ENCODE results near the gene DLG2. TPM values are rescaled to one million over a fixed set of nuclear protein-coding genes. Genes with fewer than 3 reads are reported as not detected.
A peak's percentile ranks its signal among the peaks of the same experiment; 100 is the strongest.

Gene DLG2
- total and polyA plus RNA-seq, 4 experiments from 2014 or later: 0.78 to 2.7 (median 1.9) TPM

GRCh38 chr11:85599083-85599482 is 28.1 kb downstream of the DLG2 start:
- no peak for DNase-seq
- intact Hi-C loops (cut with micrococcal nuclease): loop anchor here (5.0 to 10.0 kb wide), 3 partner anchors 93 to 1693 kb away; no protein-coding TSS in a partner anchor
- POLR2A ChIA-PET (ENCODE audit: partially characterized antibody): no interaction called here
- H3K27ac ChIP-seq (ENCODE audit: low read depth, low read length): no peak overlapping the region
- CTCF ChIA-PET (ENCODE audit: partially characterized antibody): interaction anchor here (1.1 kb wide), 1 partner anchor 595 kb away, joined by 5 read pairs; no protein-coding TSS in a partner anchor
- Mint-ChIP-seq H3K4me3 (no peak overlapping the region), H3K9me3 (no peaks in the 10 kb centered on the region), H3K4me1 (no peaks in the 10 kb centered on the region), H3K27me3 (no peaks in the 10 kb centered on the region), H3K27ac (no peak overlapping the region), H3K36me3 (no peaks in the 10 kb centered on the region)
- H3K27me3 ChIP-seq (ENCODE audit: insufficient read depth, low read length): no peaks in the 10 kb centered on the region
- H3K4me1 ChIP-seq (ENCODE audit: insufficient read depth, low read length): no peaks in the 10 kb centered on the region
- H3K9me3 ChIP-seq (ENCODE audit: control insufficient read depth in 1 of 2, low read length in 2 of 2): no peaks in the 10 kb centered on the region
- H3K4me3 ChIP-seq (ENCODE audit: low read length in 2 of 2): no peak overlapping the region
- no peaks in the 10 kb centered on the region for H3K36me3 ChIP-seq (ENCODE audit: insufficient read depth, low read length)

DNA sequence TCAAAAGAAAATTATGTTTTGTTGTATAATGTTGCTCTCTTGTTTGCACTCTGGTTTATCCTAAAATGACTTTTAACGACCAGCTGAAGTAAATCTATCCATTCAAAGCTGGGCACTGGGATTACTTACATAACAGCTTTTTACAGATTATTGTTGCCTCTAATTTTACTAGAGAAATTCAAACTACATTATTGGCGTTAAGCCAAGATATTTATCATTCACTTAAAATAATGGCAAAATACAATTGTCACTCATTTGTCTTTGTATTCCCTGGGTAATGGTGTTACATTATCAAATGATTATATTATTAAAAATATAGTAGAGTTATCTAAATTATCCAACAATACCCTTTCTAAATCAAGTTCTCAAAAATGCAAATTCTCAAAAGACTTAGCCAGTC is 30.3 kb downstream of the DLG2 start:
- Histone ChIP-seq H3K36me3 (ENCODE audit: insufficient read depth, low read length) (no peaks in the 10 kb centered on the region), H3K4me3 (ENCODE audit: low read length in 2 of 2) (no peak overlapping the region), H3K27ac (ENCODE audit: low read depth, low read length) (no peak overlapping the region), H3K27me3 (ENCODE audit: insufficient read depth, low read length) (no peaks in the 10 kb centered on the region), H3K9me3 (ENCODE audit: control insufficient read depth in 1 of 2, low read length in 2 of 2) (no peaks in the 10 kb centered on the region), H3K4me1 (ENCODE audit: insufficient read depth, low read length) (no peaks in the 10 kb centered on the region)
- H3K36me3 Mint-ChIP-seq: no peaks in the 10 kb centered on the region
- intact Hi-C loops (cut with micrococcal nuclease): loop anchor here (5.0 to 10.0 kb wide), 3 partner anchors 95 to 1695 kb away; no protein-coding TSS in a partner anchor
- ChIA-PET POLR2A (ENCODE audit: partially characterized antibody) (no interaction called here), CTCF (ENCODE audit: partially characterized antibody) (interaction anchor here (0.8 to 1.8 kb wide), 5 partner anchors 51 to 694 kb away, joined by 3 to 8 read pairs (median 3); partner anchors contain the start of genes CCDC83 and TMEM126A)
- H3K27ac Mint-ChIP-seq: no peak overlapping the region
- no peak overlapping the region for H3K4me3 Mint-ChIP-seq
- DNase-seq: no peak
- peaks cover 0 to 1% of the 10 kb centered on the region in 2 donors for H3K27me3 Mint-ChIP-seq
- H3K9me3 Mint-ChIP-seq: no peaks in the 10 kb centered on the region
- H3K4me1 Mint-ChIP-seq: no peaks in the 10 kb centered on the region

DNA sequence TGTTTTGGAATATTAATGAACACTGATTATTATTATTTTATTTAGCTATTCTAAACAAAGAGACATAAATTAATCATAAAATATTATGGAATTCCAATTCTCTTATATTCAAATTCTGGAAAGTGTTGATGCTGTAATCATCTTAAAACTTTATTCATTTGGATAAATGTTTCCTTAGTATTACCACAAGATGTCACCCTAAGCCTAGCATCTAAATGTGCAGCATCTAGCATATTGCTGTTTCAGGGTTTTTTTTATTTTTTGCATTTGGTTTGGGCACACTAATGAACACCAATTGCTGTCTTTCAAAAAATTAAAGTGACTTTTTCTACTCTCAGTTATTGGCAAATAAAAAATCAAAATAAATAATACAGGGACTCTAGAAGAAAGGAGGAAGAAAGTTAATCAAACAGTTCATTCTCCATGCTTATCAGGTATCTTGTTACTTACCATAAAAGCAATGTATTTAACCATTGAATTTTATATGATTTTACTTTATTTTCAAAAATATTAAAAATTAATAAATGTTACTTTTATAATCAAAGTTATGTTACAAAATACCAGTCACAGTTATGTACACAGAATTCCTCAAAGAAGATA is 31.8 kb downstream of the DLG2 start:
- ChIA-PET CTCF (ENCODE audit: partially characterized antibody) (interaction anchor here (0.7 to 1.6 kb wide), 10 partner anchors 18 to 1209 kb away, joined by 3 to 7 read pairs (median 3); no protein-coding TSS in a partner anchor), POLR2A (ENCODE audit: partially characterized antibody) (no interaction called here)

DNA sequence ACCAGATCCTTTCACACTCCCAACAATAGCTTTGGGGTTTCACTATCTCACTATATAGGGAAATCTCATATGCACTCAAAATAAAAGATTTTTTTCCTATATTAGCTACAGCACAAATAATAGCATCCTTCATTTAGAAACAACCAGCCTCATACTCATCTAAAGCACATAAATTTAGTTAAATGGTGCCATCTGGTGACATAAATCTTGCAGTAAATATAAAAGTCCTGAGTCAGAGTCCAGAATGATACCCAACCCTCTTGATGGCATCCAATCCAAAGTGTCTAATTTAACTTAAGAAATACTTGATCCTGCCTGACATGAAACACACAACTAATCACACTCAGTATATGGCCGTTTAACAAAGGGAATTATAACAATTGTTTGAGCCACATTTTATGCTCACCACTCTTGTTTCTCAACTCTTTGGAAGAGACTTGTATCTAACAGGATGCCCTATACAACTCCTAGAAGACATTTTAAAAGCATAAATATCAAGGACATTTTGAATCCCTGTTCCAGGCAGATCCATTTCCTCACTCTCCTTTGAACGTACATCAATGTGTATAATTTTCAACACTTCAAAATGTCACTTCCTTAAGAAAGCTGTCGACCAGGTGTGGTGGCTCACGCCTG is 36.2 kb downstream of the DLG2 start:
- intact Hi-C loops (cut with micrococcal nuclease): loop anchor here (10.0 kb wide), 1 partner anchor 394 kb away; no protein-coding TSS in a partner anchor
- Histone ChIP-seq H3K9me3 (ENCODE audit: control insufficient read depth in 1 of 2, low read length in 2 of 2) (no peaks in the 10 kb centered on the region), H3K4me1 (ENCODE audit: insufficient read depth, low read length) (no peaks in the 10 kb centered on the region), H3K36me3 (ENCODE audit: insufficient read depth, low read length) (no peaks in the 10 kb centered on the region), H3K4me3 (ENCODE audit: low read length in 2 of 2) (no peak overlapping the region), H3K27ac (ENCODE audit: low read depth, low read length) (no peak overlapping the region), H3K27me3 (ENCODE audit: insufficient read depth, low read length) (no peaks in the 10 kb centered on the region)
- no peak for DNase-seq
- Mint-ChIP-seq H3K27me3 (peaks cover 5 to 12% of the 10 kb centered on the region in 2 donors), H3K4me3 (no peak overlapping the region), H3K4me1 (no peaks in the 10 kb centered on the region), H3K9me3 (peaks cover 0 to 15% (median 8%) of the 10 kb centered on the region in 8 donors), H3K36me3 (no peaks in the 10 kb centered on the region), H3K27ac (no peak overlapping the region)
- ChIA-PET POLR2A (ENCODE audit: partially characterized antibody) (no interaction called here), CTCF (ENCODE audit: partially characterized antibody) (no interaction called here)

More for the DNA sequence above, 31.8 kb downstream of the DLG2 start:
- H3K4me1 Mint-ChIP-seq: no peaks in the 10 kb centered on the region
- Histone ChIP-seq H3K27me3 (ENCODE audit: insufficient read depth, low read length) (no peaks in the 10 kb centered on the region), H3K4me1 (ENCODE audit: insufficient read depth, low read length) (no peaks in the 10 kb centered on the region), H3K27ac (ENCODE audit: low read depth, low read length) (no peak overlapping the region), H3K4me3 (ENCODE audit: low read length in 2 of 2) (no peak overlapping the region), H3K9me3 (ENCODE audit: control insufficient read depth in 1 of 2, low read length in 2 of 2) (no peaks in the 10 kb centered on the region), H3K36me3 (ENCODE audit: insufficient read depth, low read length) (no peaks in the 10 kb centered on the region)
- H3K36me3 Mint-ChIP-seq: no peaks in the 10 kb centered on the region
- no peak overlapping the region for H3K4me3 Mint-ChIP-seq
- intact Hi-C loops (cut with micrococcal nuclease): loop anchor here (1.0 to 10.0 kb wide), 11 partner anchors 33 to 1697 kb away; partner anchors contain the start of genes CCDC83 and TMEM126B
- DNase-seq: peak in 4 of 5 donors; percentile 41 to 63 (median 54)
- peaks cover 0 to 3% of the 10 kb centered on the region in 2 donors for H3K27me3 Mint-ChIP-seq
- no peaks in the 10 kb centered on the region for H3K9me3 Mint-ChIP-seq
- no peak overlapping the region for H3K27ac Mint-ChIP-seq

GRCh38 chr11:85589373-85589772 is 37.8 kb downstream of the DLG2 start:
- no peak for DNase-seq
- POLR2A ChIA-PET (ENCODE audit: partially characterized antibody): no interaction called here
- Mint-ChIP-seq H3K4me1 (no peaks in the 10 kb centered on the region), H3K27ac (no peak overlapping the region), H3K36me3 (no peaks in the 10 kb centered on the region), H3K27me3 (peaks cover 5 to 12% of the 10 kb centered on the region in 2 donors), H3K9me3 (peaks cover 0 to 15% (median 9%) of the 10 kb centered on the region in 8 donors), H3K4me3 (no peak overlapping the region)
- no peaks in the 10 kb centered on the region for H3K4me1 ChIP-seq (ENCODE audit: insufficient read depth, low read length)
- CTCF ChIA-PET (ENCODE audit: partially characterized antibody): interaction anchor here (1.7 kb wide), 1 partner anchor 605 kb away, joined by 4 read pairs; no protein-coding TSS in a partner anchor
- no peak overlapping the region for H3K27ac ChIP-seq (ENCODE audit: low read depth, low read length)
- no peaks in the 10 kb centered on the region for H3K9me3 ChIP-seq (ENCODE audit: control insufficient read depth in 1 of 2, low read length in 2 of 2)
- H3K36me3 ChIP-seq (ENCODE audit: insufficient read depth, low read length): no peaks in the 10 kb centered on the region
- no peaks in the 10 kb centered on the region for H3K27me3 ChIP-seq (ENCODE audit: insufficient read depth, low read length)
- intact Hi-C loops (cut with micrococcal nuclease): no loop called here
- H3K4me3 ChIP-seq (ENCODE audit: low read length in 2 of 2): no peak overlapping the region

GRCh38 chr11:85582111-85582510 is 45.0 kb downstream of the DLG2 start:
- Mint-ChIP-seq H3K4me3 (no peak overlapping the region), H3K4me1 (peaks cover 0 to 4% (median 0%) of the 10 kb centered on the region in 4 donors), H3K36me3 (no peaks in the 10 kb centered on the region), H3K27me3 (peaks cover 0 to 10% of the 10 kb centered on the region in 2 donors), H3K9me3 (peaks cover 0 to 8% (median 0%) of the 10 kb centered on the region in 8 donors), H3K27ac (no peak overlapping the region)
- H3K9me3 ChIP-seq (ENCODE audit: control insufficient read depth in 1 of 2, low read length in 2 of 2): no peaks in the 10 kb centered on the region
- no peaks in the 10 kb centered on the region for H3K27me3 ChIP-seq (ENCODE audit: insufficient read depth, low read length)
- ChIA-PET CTCF (ENCODE audit: partially characterized antibody) (no interaction called here), POLR2A (ENCODE audit: partially characterized antibody) (no interaction called here)
- intact Hi-C loops (cut with micrococcal nuclease): no loop called here
- no peaks in the 10 kb centered on the region for H3K4me1 ChIP-seq (ENCODE audit: insufficient read depth, low read length)
- no peak overlapping the region for H3K27ac ChIP-seq (ENCODE audit: low read depth, low read length)
- no peaks in the 10 kb centered on the region for H3K36me3 ChIP-seq (ENCODE audit: insufficient read depth, low read length)
- no peak for DNase-seq
- no peak overlapping the region for H3K4me3 ChIP-seq (ENCODE audit: low read length in 2 of 2)

DNA sequence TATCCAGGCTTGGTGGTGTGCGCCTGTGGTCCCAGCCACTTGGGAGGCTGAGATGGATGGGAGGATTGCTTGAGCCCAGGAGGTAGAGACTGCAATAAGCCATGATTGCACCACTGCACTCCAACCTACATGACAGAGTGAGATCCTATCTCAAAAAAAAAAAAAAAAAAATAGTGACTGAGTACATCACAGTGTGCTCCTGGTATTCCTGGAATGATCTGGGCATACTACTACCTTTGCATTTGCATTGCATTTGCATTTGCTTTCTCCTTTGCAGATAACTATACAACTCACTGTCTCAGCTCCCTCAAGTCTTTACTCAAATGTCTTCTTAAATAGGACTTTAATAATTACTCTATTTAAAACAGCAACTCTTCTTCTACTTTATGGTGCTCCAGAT is 51.8 kb downstream of the DLG2 start:
- Mint-ChIP-seq H3K36me3 (peaks cover 0 to 9% of the 10 kb centered on the region in 2 donors), H3K27ac (no peak overlapping the region), H3K4me1 (no peaks in the 10 kb centered on the region), H3K9me3 (peaks cover 0 to 4% (median 1%) of the 10 kb centered on the region in 8 donors), H3K4me3 (no peak overlapping the region), H3K27me3 (peaks cover 10 to 14% of the 10 kb centered on the region in 2 donors)
- no peak for DNase-seq
- no peak overlapping the region for H3K4me3 ChIP-seq (ENCODE audit: low read length in 2 of 2)
- H3K27me3 ChIP-seq (ENCODE audit: insufficient read depth, low read length): no peaks in the 10 kb centered on the region
- no peak overlapping the region for H3K27ac ChIP-seq (ENCODE audit: low read depth, low read length)
- intact Hi-C loops (cut with micrococcal nuclease): no loop called here
- H3K4me1 ChIP-seq (ENCODE audit: insufficient read depth, low read length): no peaks in the 10 kb centered on the region
- H3K9me3 ChIP-seq (ENCODE audit: control insufficient read depth in 1 of 2, low read length in 2 of 2): no peaks in the 10 kb centered on the region
- H3K36me3 ChIP-seq (ENCODE audit: insufficient read depth, low read length): no peaks in the 10 kb centered on the region
- ChIA-PET CTCF (ENCODE audit: partially characterized antibody) (no interaction called here), POLR2A (ENCODE audit: partially characterized antibody) (no interaction called here)

Data from CD4-positive, alpha-beta memory T cell (primary cell).